Stimulated activated CD4-positive, alpha-beta T cell treated with anti-CD3 and anti-CD28 coated beads, Interleukin-1b, Interleukin-23, amount 100 ng/mL, for 24 hours (primary cell): Measurements from ENCODE around the gene PAMR1.

Source experiments
- DNase-seq, 4 experiments: peaks; one replicate each; pipeline ENCODE4 v3.0.0-alpha.2; 2020; ENCODE audit warnings: low read depth in 4 of 4, low spot score in 1 of 4

PAMR1 gene

DNA sequence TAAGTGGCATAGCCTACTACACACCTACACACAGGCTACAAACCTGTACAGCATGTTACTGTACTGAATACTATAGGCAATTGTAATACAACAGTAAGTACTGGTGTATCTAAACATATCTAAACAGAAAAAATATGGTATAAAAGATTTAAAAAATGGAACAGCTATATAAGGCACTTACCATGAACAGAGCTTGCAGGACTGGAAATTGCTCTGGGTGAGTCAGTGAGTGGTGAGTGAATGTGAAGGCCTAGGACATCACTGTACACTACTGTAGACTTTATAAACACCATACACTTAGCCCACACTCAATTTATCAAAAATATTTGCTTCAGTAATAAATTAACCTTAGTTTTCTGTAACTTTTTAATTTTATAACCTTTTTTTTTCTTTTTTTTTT lies 24.7 kb downstream of the PAMR1 start:
- no peak for DNase-seq

DNA sequence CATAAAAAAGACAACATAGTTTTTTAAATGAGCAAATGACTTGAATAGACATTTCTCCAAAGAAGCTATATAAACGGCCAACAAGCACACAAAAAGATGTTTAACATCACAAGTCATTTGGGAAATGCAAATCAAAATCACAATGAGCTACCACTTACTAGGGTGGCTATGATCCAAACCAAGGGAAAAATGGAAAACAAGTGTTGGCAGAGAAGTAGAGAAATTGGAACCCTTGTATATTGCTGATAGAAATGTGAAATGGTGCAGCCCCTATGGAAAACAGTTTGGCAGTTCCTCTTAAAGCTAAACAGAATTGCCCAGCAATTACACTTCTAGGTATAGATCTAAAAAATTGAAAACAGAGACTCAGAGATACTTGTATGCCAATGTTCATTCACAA lies 29.0 kb downstream of the PAMR1 start:
- no peak for DNase-seq

DNA sequence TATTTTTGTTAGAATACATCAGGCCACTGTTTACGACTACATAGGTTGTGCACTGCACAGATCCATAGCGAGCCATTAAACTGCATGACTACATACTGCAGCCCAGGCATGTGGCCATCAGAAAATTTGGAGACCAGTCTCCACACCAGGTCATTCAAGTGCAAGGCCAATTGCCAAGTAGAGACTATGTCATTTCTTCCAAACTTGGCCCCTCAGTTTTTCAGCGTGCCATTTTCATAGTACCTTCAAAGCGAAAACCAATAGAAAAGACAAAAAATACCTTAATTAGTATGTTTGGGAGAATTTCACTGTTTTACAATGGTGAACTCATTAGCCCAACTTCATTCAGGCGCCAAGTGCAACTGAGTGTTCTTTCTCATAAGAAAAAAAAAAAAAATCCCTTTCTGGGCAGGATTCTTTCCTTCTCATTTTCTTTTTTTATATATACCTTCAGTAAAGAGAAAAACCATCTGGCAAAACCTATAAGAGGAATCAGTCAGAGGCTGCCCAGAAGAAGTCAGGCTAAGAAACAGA lies 30.4 kb downstream of the PAMR1 start:
- DNase-seq = no peak

DNA sequence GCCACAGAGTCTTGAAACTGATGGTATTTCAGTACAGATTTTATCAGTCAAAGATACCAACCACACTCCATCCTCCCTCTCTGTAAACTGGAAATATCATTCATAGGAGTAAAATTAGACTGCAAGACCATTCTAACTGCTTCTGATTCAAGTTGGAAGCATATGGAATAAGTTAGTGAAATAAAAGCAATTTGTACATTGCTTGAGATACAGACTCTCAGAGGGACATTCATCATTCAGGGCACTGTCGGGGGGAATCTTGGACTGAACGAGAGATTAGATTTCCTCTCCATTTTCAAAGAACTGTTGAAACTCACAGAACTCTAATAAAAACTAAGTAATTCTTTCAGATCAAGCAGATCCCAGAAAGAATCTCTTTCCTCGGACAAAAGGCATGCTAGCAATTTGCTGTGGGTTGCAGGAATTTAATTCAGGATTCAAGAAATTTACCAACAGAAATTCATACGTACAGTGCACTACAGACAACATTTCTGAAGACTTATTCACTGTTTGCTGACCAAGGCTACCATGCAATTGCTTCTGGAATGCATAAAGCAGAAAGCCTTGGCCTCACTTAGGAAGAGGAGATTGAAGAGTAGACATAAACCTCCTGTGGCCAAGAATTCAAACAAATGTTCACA lies 34.1 kb downstream of the PAMR1 start:
- DNase-seq = no peak

DNA sequence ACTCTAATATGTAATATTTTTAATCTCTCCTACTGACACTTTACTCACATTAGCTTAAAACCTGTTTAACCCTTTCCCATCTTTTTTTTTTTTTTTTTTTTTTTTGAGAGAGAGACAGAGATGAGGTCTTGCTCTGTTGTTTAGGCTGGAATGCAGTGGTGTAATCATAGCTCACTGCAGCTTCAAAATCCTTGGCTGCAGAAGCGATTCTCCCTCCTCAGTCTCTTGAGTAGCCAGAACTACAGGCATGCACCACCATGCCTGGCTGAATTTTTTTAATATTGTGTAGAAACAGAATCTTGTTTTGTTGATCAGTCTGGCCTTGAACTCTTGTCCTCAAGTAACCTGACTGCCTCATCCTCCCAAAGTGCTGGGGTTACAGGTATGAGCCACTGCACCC lies 37.3 kb downstream of the PAMR1 start:
- no peak for DNase-seq

DNA sequence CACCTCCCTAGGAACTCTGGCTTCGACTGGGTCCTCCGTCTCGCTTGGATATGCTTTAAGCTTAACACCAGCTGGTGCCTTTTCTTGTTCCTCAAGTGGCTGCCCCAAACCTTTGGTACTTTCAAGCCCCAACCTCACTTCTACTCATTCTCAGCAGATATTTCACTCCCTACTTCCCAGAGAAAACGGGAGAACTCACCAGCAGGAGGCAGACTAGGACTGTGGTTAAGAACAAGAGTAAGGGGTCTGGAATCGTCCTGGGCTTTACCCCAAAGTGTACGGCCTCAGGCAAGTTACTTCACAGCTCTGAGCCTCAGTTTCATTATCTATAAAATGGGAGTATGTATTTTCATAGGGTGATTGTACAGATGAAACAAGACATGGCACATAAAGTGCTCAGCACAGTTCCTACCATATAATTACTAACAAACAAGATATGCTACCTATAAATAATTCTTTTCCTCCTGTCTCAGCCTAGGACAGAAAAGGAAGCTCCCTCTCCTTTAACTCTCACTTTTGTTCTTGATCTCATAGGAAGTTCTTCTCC lies 37.8 kb downstream of the PAMR1 start:
- DNase-seq = no peak

DNA sequence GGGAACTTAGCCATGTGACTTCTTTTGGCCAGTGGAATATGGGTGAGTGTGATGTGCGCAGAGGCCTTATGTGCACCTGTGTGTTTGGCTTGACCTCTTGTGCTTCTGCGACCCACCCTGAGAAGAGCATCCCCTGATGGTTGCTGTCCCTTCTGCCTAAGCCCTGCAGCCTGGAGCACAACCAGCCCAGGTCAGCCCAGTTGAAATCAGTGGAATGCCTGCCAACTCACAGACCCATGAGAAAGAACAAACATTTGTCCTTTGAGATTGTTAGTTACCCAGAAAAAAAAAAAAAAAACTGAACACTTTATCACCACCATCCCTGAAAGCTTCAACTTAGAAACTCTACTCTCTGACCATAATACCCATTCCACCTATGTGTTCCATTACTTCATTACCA lies 38.5 kb downstream of the PAMR1 start:
- no peak for DNase-seq

DNA sequence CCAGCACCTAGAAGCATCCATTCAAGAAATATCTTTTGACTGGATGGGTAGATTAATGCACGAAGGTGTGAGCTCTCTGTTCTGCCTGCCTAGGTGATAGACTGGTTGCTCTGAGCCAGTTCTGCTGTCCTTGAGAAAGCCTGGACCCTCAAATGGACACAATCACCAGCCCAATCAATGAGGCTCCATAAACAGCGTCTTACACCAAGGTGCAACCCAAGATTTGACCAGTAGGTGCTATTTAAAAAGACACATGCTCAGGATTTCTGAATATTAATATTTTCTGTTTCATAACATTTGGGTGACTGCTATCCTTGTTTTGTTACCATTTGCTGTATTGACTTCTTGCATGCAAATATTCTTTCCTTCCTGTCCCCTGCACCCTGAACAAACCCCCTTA lies 39.0 kb downstream of the PAMR1 start:
- no peak for DNase-seq

DNA sequence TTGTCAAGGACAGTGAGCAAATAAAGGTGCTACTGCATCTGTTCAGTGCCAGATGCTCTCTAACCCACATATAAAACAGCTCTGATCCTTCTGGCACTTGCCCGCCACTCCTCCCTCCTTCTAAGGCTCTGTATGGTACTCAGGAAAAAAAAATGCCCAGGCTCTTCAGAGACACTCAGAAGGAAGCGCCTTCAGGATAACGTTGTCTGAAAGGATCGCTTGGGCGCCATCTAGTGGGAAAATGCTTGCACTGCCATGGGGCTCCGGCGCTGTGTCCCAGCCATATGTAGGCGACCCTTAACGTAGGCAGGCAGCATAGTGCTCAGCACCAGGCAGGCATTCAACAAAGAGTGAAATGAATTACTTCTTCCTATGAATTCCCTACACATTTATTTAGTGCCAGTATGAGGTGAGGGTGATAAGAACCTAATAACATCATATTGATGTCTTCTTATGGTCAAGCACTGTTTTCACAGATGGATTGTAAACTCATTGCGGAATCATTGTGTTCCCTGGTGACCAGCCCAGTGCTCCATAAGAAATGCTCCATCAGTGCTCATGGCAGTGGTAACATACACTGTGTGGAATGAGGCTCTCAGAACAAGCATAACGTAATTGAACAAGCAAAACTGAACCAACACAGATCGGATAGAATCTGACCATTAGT lies 39.6 kb downstream of the PAMR1 start:
- peak; percentile 61 to 71 (median 65) for DNase-seq

DNA sequence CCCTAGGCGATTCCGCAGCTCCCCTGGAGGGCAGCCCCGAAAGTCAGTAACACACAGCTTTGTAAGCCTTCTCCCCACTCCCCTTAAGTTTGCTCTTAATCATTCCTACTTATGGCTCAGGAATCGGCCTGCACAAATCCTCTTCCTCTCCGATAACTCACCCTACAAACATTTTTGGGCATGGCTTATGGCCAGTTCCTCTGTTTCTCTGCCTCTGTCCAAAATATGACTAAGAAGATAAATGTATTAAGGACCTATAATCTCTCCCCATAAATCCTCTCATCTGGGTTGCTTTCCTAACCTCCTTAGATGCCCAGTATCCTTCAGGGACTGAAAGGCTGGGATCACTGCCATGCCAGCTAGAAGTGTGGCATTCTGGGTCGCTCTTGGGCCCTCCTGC lies 41.0 kb downstream of the PAMR1 start:
- no peak for DNase-seq

DNA sequence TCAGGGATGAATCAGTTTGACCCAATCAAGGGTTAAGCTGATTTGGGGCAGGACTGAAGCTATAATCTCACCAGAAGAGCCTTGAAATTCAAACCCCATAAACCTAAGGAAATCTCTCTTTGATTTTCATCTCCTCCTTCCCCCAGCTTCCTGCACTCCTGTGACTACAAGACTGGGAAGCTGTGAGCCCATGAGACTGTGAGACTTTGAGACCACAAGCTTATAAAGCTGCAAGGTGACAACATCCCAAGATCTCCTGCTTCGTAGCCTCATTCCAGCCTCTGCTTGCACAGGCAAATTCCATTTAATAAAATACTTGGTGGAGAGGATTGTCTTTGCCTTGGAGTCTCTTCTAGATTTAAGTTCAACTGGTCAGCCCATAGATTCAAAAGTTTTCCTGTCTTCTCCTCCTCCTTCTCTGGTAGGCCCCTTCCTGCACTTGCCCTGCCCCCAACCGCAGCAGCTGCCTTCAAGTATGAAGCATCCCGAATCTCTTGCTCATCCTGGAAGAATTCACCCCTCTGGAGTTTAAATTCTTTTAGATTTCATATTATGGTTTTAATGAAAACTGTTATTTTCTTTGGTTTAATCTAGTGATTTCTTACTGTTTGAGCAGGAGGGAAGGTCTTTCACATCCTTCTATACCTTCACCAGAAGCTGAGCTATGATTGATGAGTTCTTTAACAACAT lies 42.1 kb downstream of the PAMR1 start:
- DNase-seq = no peak

DNA sequence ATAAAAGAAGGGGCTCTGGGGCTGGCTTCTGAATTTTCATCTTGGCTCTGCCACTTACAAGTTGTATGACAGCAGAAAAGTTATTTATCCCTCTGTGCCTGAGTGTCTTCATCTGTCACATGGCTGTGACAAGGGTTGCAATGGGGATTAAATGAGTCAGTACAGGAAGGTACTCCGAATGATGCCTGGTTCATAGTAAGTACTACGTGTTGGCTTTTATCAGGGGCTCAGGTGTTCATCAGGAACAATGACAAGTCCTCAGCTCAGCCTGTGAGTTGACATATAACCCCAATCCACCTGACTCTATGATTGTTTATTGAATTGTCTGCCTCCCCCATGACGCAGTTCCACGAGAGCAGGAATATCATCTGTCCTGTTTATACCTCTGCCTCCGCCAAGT lies 45.7 kb downstream of the PAMR1 start:
- no peak for DNase-seq

DNA sequence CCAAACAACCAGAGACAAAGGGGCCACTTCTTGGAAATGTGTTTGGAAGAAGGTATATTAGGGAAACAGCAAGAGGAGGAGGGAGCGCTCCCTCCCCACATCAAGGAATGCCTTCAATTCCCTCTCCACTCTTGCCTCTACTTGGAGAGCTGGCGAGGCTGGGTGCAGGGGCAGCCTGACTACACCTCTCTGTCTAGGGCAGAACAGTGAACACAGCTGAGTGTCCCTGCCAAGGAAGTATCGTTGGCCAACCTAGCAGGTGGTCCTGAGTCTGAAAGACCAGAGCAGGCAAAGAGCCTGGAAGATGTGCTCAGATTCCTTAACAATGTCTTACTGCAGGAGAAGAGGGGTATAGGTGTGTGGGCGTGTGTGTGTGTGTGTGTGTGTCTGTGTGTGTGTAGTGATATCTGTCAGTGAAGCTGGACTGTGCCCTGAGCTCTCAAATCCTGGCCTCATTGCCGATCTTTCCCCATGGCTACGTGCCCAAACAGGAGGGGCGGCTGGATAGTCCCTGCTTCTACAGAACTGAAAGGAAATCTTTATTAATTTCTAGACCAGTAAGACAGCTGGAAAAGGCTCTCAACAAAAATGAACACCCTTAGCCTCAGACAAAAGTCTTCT lies 46.8 kb downstream of the PAMR1 start:
- no peak for DNase-seq

DNA sequence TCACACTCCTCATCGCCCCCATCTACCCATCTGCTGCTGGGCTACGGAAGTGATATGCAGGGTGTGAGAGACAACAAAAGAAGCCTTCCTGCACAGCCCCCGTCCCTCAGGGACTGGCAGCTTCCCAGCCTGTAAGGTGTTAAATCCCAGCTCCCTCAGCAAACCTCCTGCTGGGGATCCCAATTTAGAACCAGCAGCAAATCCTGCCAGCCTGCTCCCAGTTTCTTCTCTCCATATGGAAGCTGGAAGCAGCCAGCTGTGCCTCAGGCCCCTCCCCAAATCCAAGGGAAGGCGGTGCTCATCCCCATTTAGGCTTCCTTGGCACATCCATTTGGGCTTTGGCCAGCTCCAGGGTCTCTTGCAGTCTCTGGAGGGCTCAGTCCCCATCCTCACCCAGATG lies 47.5 kb downstream of the PAMR1 start:
- no peak for DNase-seq

DNA sequence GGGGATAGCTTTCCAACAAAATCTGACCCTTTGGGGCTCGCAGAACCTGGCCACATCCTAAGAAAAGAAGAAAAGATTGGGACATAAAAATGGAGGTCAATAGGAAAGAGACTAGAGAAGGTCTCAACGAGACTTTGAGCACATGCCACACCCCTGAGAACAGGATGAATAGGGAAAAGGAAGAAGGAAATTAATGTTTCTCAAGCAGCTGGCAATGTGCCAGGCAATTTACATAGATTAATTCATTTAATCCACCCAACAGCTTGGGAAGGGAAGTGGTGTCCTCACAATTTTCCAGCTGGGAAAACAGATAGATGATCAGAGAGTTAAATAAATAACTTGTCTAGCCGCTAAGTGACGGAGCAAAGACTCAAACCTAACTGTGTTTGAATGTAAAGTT lies 50.7 kb downstream of the PAMR1 start:
- DNase-seq = no peak

DNA sequence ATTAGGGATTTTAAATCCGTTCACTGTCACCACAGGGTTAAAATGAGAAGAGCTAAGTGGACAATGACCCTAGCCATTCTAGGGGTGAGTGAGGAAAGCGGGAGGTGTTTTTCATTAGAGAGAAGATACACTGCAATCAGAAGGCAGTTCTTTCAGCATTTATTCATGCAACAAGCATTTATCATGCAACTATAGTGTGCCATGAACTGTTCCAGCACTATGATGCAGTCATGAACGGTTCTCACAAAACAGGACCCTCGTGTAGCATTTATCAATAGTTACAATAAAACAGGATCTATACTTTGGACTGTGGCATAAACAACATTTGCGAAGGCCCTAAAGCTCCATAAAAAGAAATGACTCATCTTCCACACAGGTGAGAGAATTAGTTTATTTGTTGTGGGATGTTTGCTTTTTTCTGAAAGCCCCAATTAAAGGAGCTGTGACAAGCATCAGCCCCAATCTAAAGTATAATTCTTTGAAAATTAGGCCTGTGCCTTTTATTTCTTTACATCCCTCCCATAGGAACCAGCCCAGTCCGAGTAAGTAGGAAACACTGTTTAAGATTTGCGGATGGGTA lies 51.5 kb downstream of the PAMR1 start:
- DNase-seq = no peak

DNA sequence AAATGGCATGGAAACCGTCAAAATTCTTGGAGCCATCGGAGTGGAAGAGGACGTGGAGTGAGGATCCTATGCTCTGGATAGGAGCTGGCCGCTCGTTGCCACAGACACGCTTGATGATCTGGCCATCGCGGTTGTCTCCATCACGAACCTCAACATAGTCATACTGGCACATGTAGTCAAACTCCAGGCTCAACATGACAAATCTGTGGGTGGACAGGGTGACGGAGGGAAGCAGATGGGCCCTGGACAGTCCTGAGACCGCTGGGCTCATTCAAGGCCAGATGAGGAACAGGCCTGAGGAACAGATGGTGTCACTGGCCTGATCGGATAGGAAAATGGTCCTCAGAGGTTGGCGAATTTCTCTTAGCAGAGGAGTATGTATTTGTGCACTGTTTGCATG lies 54.8 kb downstream of the PAMR1 start:
- no peak for DNase-seq

DNA sequence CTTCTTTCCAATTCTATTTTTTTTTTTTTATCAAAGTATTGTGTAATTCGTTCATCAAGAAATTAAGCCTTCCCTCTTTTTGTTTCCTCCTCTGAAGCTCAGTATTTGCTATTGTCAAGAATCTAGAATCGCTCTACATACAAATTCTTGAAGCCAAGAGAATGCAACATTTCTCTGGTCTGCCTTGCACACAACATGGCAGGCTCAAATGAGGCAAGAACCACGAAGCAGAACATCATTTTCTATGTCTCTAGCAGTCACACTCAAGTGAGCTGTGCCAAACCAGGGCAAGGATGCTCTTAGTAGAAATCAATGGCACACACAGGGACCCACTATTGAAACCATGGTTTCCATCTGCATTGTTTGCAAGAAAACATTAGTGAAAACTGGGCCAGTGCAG lies 59.4 kb downstream of the PAMR1 start:
- DNase-seq = no peak

DNA sequence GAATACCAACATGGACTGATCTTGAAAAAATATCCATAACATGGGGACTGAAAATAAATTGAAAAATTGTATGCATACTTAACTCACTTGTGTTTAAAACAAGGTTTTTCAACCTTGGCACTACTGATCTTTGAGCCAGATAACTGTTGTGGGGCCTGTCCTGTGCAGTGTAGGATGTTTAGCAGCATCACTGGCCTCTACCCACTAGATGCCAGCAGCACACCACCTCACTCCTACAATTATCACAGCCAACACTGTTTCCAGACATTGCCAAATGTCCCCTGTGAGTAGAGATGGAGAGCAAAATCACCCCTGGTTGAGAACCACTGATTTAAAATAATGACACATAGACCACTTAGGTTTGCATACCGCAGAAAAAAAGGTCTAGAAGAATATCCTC lies 61.1 kb downstream of the PAMR1 start:
- no peak for DNase-seq

DNA sequence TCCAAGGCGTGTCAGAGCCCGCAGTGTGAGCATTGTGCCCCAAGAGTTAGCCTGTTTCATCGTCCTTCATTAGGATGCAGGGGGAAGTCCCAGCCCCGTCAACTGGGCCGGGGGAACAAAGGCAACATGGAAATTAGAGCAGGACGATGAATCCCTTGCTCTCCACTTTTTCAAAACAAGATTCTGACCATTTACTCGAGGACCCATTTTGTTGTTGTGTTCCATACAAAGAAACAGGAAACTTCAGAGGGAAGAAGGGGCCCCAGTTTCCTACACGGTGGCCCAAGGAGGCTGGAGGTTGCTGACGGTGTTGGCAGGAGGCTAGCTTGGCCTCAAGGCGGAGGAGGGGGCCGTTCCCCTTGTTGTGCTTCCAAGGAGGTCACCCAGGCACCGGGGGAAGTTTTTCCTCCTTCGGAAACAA lies 62.1 kb downstream of the PAMR1 start:
- DNase-seq = no peak

DNA sequence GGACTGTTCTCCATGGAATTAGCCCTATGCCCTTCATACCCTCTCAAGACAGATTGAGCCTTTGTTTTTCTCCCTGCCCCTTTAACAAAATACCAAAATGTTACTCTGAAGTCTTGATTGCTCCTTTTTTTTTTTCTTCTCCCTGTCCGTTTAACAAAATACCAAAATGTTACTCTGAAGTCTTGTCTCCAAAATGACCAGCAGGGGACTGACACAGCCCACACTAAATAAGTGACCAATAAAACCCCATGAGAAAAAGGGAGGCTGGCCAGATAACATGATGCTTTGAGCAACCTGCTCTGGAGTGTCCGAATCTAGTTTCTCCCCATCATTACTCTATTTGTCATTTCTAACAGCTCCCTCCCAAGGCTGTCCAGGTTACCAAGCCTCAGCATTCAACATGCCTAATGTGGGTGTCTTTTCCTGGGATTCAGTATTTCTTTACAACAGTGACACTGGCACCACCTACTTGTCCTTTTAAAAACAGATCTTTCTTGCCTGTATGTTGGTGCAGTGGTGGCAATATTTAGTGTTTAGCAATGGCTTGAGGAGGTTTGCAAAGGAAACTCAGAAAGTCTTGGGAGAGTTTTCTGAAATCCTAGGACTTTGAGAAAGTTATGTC lies 63.4 kb downstream of the PAMR1 start:
- no peak for DNase-seq
